Ovary (tissue), 9 donors: ENCODE data around the gene FAM53B. TPM values are rescaled to one million over a fixed set of nuclear protein-coding genes. Genes with fewer than 3 reads are reported as not detected.

Experiments used
- DNase-seq, 5 donors: peaks; one replicate each; pipeline ENCODE4 v3.0.0-alpha.2; 2019 to 2020
- H3K27ac ChIP-seq, 2 donors: fragments of 200-600 bp; one replicate each; pipeline versions ENCODE4 v1.5.1 to v1.8.0; 2019 to 2022
- H3K27me3 ChIP-seq: fragments of 200-600 bp; one replicate; pipeline ENCODE4 v1.8.0; 2022
- H3K36me3 ChIP-seq: fragments of 200-600 bp; sonication (generic); one replicate; pipeline ENCODE4 v1.5.1; 2019
- H3K4me1 ChIP-seq: one replicate; pipeline ENCODE4 v1.8.1; 2013; ENCODE audit warnings: mild to moderate bottlenecking, moderate library complexity; ENCODE audit not compliant: insufficient read depth
- H3K4me3 ChIP-seq: fragments of 200-600 bp; sonication (generic); one replicate; pipeline ENCODE4 v1.5.1; 2017
- H3K9me3 ChIP-seq, 2 donors: fragments of 200-600 bp in 1 of 2; sonication (generic) in 1 of 2; one replicate each; pipeline versions ENCODE4 v1.5.1 to v1.8.1; 2013 to 2019; ENCODE audit warnings: mild to moderate bottlenecking in 1 of 2, moderate library complexity in 1 of 2
- CTCF ChIP-seq, 3 donors: fragments of 450-650 bp in 2 of 3; fragments of 200-600 bp in 1 of 3; IDR thresholded peaks; one replicate each; pipeline versions ENCODE4 v1.5.1 to v1.8.0; 2016 to 2022; ENCODE audit warnings: antibody characterized with exemption in 3 of 3, mild to moderate bottlenecking in 1 of 3
- EP300 ChIP-seq: sonication (generic); formaldehyde crosslinking; IDR thresholded peaks from one replicate; pipeline ENCODE4 v1.6.1; 2017; ENCODE audit warnings: antibody characterized with exemption
- POLR2A ChIP-seq: fragments of 450-650 bp; IDR thresholded peaks from one replicate; pipeline ENCODE4 v1.6.1; 2017; ENCODE audit warnings: antibody characterized with exemption, mild to moderate bottlenecking, moderate library complexity
- WGBS, 3 donors: extraction: QIAGEN DNeasy Blood & Tissue Kit in 1 of 3; methylation state at CpG; one replicate each; pipeline versions ENCODE4 v1.1.5 to v1.1.7; 2013 to 2017; 5-methylcytosine and 5-hydroxymethylcytosine counted together
- intact Hi-C, 4 donors: fragments of 100-400 bp; cut with DNase I; formaldehyde crosslinking; loops; one replicate each; pipeline versions ENCODE4 v1.11.0 to v1.15.1; 2022 to 2023
- polyA plus RNA-seq, 2 donors: library from polyadenylated mRNA; stranded (reverse); fragments of 200-250 nt in 1 of 2; fragments of 350-450 nt in 1 of 2; fragmentation: Illumina TruSeq in 1 of 2; extraction: RNeasy Lipid Tissue Mini Kit (QIAGEN cat#74804) in 1 of 2; gene quantifications; one replicate each; pipeline ENCODE4 v1.2.3, GENCODE V29; 2013 to 2014
- small RNA-seq: library from RNA; depleted of rRNA; stranded (forward); fragments of <200 nt; gene quantifications from one replicate; pipeline ENCODE3, GENCODE V24; 2016
- total RNA-seq, 7 donors: library from RNA; depleted of rRNA in 2 of 7; stranded (reverse); fragments of >200 nt in 2 of 7; fragmentation: NEBNext Ultra II Directional in 3 of 7; extraction: Animal tissue kit (Norgen Biotek cat#: 25700) in 3 of 7; gene quantifications; one replicate each; pipeline versions ENCODE4 v1.1.0 to v1.2.4, GENCODE V29; 2016 to 2023
- donor health status: DM: no; HTN: no; CAD: no; lungs with moderate emphysema.
- donor health status: DM: no; HTN: no; CAD: no.
- donor health status: Bipolar disorder and iron deficiency.
- donor health status: DM: yes; HTN: yes; CAD: no.
- donor health status: DM: no; HTN: no; CAD: no.
- donor health status: DM: yes; HTN: yes; CAD: no.

Gene FAM53B
- total and polyA plus RNA-seq, 9 donors = 9.7 to 77.6 (median 45.5) TPM

DNA sequence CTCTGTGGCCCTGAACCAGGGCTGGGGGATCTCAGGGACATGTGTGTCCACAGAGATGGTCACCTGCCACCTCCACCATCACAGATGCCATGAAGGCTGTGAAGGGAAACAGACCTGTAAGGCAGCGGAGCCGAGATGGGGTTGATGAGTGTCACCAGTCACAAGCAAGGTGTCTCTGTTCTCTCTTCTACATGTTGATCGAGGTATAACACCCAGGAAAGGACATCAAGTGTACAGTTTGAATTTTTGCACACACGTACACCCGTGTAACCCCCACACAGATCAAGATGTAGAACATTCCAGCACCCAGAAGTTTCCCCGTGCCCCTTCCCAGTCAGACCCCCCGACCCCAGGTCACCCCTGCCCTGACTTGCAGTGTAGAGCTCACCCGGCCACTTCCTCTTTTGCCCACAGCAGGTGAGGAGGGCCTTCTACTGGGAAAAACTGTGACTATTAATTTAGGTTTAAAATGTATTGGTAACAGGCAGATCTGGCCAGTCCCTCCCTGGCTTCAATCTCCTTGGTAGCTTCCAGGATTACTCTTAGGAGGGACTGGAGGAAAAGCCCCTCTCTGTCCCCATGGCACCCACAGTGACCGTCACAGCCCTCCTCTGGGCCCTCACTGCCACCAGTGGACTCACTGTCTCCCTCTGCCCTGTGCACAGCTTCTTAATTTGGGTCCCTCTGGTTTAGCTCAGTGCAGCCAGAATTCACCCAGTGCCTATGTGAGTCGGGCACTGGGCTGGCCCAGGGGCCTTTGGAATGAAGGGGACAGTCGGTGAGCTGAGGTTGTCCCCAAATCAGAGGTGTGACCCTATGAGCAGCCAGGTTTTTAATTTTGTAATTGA lies 174.3 kb downstream of the FAM53B start:
- Histone ChIP-seq H3K4me3 (no peak overlapping the region), H3K4me1 (no peaks in the 10 kb centered on the region), H3K27me3 (no peaks in the 10 kb centered on the region), H3K36me3 (no peaks in the 10 kb centered on the region), H3K27ac (no peak overlapping the region), H3K9me3 (no peaks in the 10 kb centered on the region)
- intact Hi-C loops = no loop called here
- no peak for DNase-seq
- TF ChIP-seq CTCF (IDR thresholded peaks at IDR 0.05) = no peak
- no peak for TF ChIP-seq EP300
- no peak for TF ChIP-seq POLR2A
- WGBS, 3 donors = 70 to 87% (median 80%) methylated on average over 11 of the region's 11 CpGs

Small RNA genes lying within 50 kb of the gene (small RNA-seq; reads per million reads assigned to genes)
- not detected for gene RF00019

Other genes with a start within 250 kb of the FAM53B start
- gene EEF1AKMT2, start 47.5 kb upstream of the FAM53B start, total RNA-seq = 10 to 100 TPM; 11.9 to 25.8 (median 20.7) TPM
- 10 to 100 TPM; 15.2 to 15.3 TPM for gene EEF1AKMT2, start 47.5 kb upstream of the FAM53B start, polyA plus RNA-seq
- 10 to 100 TPM in 5 of 7 donors, 1 to 10 TPM in 2; 7.2 to 15.0 (median 12.4) TPM for gene ABRAXAS2, start 57.4 kb upstream of the FAM53B start, total RNA-seq
- gene ABRAXAS2, start 57.4 kb upstream of the FAM53B start, polyA plus RNA-seq = 10 to 100 TPM in 1 of 2 donors, 1 to 10 TPM in 1; 7.1 to 18.6 TPM
- 10 to 100 TPM; 21.5 to 39.6 (median 27.5) TPM for gene ZRANB1, start 197.7 kb upstream of the FAM53B start, total RNA-seq
- 10 to 100 TPM; 18.9 to 29.6 TPM for gene ZRANB1, start 197.7 kb upstream of the FAM53B start, polyA plus RNA-seq